Measurements from ENCODE around the gene NTN1. TPM values are rescaled to one million over a fixed set of nuclear protein-coding genes. Genes with fewer than 3 reads are reported as not detected.

NTN1 gene
- total RNA-seq, 1 donor: 1.1 TPM

- no peak for DNase-seq (ENCODE audit: low read depth in 2 of 3, low spot score in 2 of 3)
These were observed 157.0 kb downstream of the NTN1 start for GRCh38 chr17:9178319-9178718.

- no peak for DNase-seq (ENCODE audit: low read depth in 2 of 3, low spot score in 2 of 3)
These were observed 158.3 kb downstream of the NTN1 start for GRCh38 chr17:9179602-9180001.

GRCh38 chr17:9181640-9182039, 160.3 kb downstream of the NTN1 start:
- peak in 1 of 3 donors; percentile 49 for DNase-seq (ENCODE audit: low read depth in 2 of 3, low spot score in 2 of 3)

- DNase-seq (ENCODE audit: low read depth in 2 of 3, low spot score in 2 of 3): no peak
These were observed 162.0 kb downstream of the NTN1 start for GRCh38 chr17:9183306-9183705.

GRCh38 chr17:9185142-9185541, 163.8 kb downstream of the NTN1 start:
- DNase-seq (ENCODE audit: low read depth in 2 of 3, low spot score in 2 of 3): no peak

- no peak for DNase-seq (ENCODE audit: low read depth in 2 of 3, low spot score in 2 of 3)
These were observed 164.5 kb downstream of the NTN1 start for GRCh38 chr17:9185688-9186284.

GRCh38 chr17:9187828-9188227, 166.5 kb downstream of the NTN1 start:
- DNase-seq (ENCODE audit: low read depth in 2 of 3, low spot score in 2 of 3): no peak

GRCh38 chr17:9188367-9188766, 167.1 kb downstream of the NTN1 start:
- no peak for DNase-seq (ENCODE audit: low read depth in 2 of 3, low spot score in 2 of 3)

- no peak for DNase-seq (ENCODE audit: low read depth in 2 of 3, low spot score in 2 of 3)
These were observed 168.6 kb downstream of the NTN1 start for GRCh38 chr17:9189870-9190269.

GRCh38 chr17:9192010-9192409, 170.7 kb downstream of the NTN1 start:
- DNase-seq (ENCODE audit: low read depth in 2 of 3, low spot score in 2 of 3): no peak

GRCh38 chr17:9195411-9195810, 174.1 kb downstream of the NTN1 start:
- no peak for DNase-seq (ENCODE audit: low read depth in 2 of 3, low spot score in 2 of 3)

- no peak for DNase-seq (ENCODE audit: low read depth in 2 of 3, low spot score in 2 of 3)
These were observed 174.8 kb downstream of the NTN1 start for GRCh38 chr17:9195961-9196670.

GRCh38 chr17:9199571-9200551, 178.6 kb downstream of the NTN1 start:
- no peak for DNase-seq (ENCODE audit: low read depth in 2 of 3, low spot score in 2 of 3)

GRCh38 chr17:9200699-9201359, 179.5 kb downstream of the NTN1 start:
- no peak for DNase-seq (ENCODE audit: low read depth in 2 of 3, low spot score in 2 of 3)

- DNase-seq (ENCODE audit: low read depth in 2 of 3, low spot score in 2 of 3): no peak
These were observed 181.2 kb downstream of the NTN1 start for GRCh38 chr17:9202532-9202931.

- DNase-seq (ENCODE audit: low read depth in 2 of 3, low spot score in 2 of 3): peak in 1 of 3 donors; percentile 21
These were observed 182.6 kb downstream of the NTN1 start for GRCh38 chr17:9203771-9204425.

- DNase-seq (ENCODE audit: low read depth in 2 of 3, low spot score in 2 of 3): peak in 1 of 3 donors; percentile 59
These were observed 183.5 kb downstream of the NTN1 start for GRCh38 chr17:9204637-9205329.

GRCh38 chr17:9205520-9206409, 184.5 kb downstream of the NTN1 start:
- no peak for DNase-seq (ENCODE audit: low read depth in 2 of 3, low spot score in 2 of 3)

GRCh38 chr17:9206410-9206703, 185.0 kb downstream of the NTN1 start:
- DNase-seq (ENCODE audit: low read depth in 2 of 3, low spot score in 2 of 3): no peak
